ENCODE measurements around the gene ST3GAL6.

Gene ST3GAL6

GRCh38 chr3:98741121-98741716, 21.9 kb upstream of the ST3GAL6 start:
- DNase-seq: no peak

GRCh38 chr3:98743071-98743470, 20.1 kb upstream of the ST3GAL6 start:
- DNase-seq: no peak

- no peak for DNase-seq
These were observed 18.9 kb upstream of the ST3GAL6 start for GRCh38 chr3:98744283-98744682.

- no peak for DNase-seq
These were observed 17.4 kb upstream of the ST3GAL6 start for GRCh38 chr3:98745718-98746117.

GRCh38 chr3:98746122-98746521, 17.0 kb upstream of the ST3GAL6 start:
- DNase-seq: no peak

GRCh38 chr3:98746882-98747281, 16.3 kb upstream of the ST3GAL6 start:
- no peak for DNase-seq

GRCh38 chr3:98750276-98750919, 12.7 kb upstream of the ST3GAL6 start:
- no peak for DNase-seq

- DNase-seq: no peak
These were observed 8.7 kb upstream of the ST3GAL6 start for GRCh38 chr3:98754483-98754882.

GRCh38 chr3:98755601-98756000, 7.5 kb upstream of the ST3GAL6 start:
- DNase-seq: no peak

- no peak for DNase-seq
These were observed 3.5 kb upstream of the ST3GAL6 start for GRCh38 chr3:98759629-98760028.

GRCh38 chr3:98761643-98762229, 1.4 kb upstream of the ST3GAL6 start:
- no peak for DNase-seq

GRCh38 chr3:98763819-98764418, 779 bp downstream of the ST3GAL6 start:
- DNase-seq: no peak

- DNase-seq: no peak
These were observed 1.3 kb downstream of the ST3GAL6 start for GRCh38 chr3:98764472-98764884.

- no peak for DNase-seq
These were observed 2.6 kb downstream of the ST3GAL6 start for GRCh38 chr3:98765721-98766120.

GRCh38 chr3:98766924-98767323, 3.8 kb downstream of the ST3GAL6 start:
- no peak for DNase-seq

- DNase-seq: no peak
These were observed 5.8 kb downstream of the ST3GAL6 start for GRCh38 chr3:98768961-98769360.

- DNase-seq: no peak
These were observed 6.3 kb downstream of the ST3GAL6 start for GRCh38 chr3:98769448-98769847.

- DNase-seq: peak; percentile 65
These were observed 7.3 kb downstream of the ST3GAL6 start for GRCh38 chr3:98770261-98771039.

GRCh38 chr3:98772022-98772421, 8.9 kb downstream of the ST3GAL6 start:
- no peak for DNase-seq

- no peak for DNase-seq
These were observed 12.5 kb downstream of the ST3GAL6 start for GRCh38 chr3:98775459-98776139.

GRCh38 chr3:98776140-98776493, 13.0 kb downstream of the ST3GAL6 start:
- no peak for DNase-seq

GRCh38 chr3:98777286-98777685, 14.1 kb downstream of the ST3GAL6 start:
- no peak for DNase-seq

- no peak for DNase-seq
These were observed 14.7 kb downstream of the ST3GAL6 start for GRCh38 chr3:98777801-98778220.

Data from NCI-H2107 (cell line).